Ectodermal cell (in vitro differentiated cells): Measurements from ENCODE around the gene TBC1D30.

Experiments
- H3K27ac ChIP-seq: 2 replicates; pipeline ENCODE4 v1.7.0; 2013; ENCODE audit warnings: mild to moderate bottlenecking, low read depth, low read length; ENCODE audit not compliant: insufficient read depth, poor library complexity, severe bottlenecking
- H3K27me3 ChIP-seq: 2 replicates; pipeline ENCODE4 v1.7.0; 2013; ENCODE audit warnings: mild to moderate bottlenecking, low read length; ENCODE audit not compliant: insufficient read depth, control insufficient read depth, poor library complexity, severe bottlenecking
- H3K36me3 ChIP-seq: one replicate; pipeline ENCODE4 v1.7.0; 2013; ENCODE audit warnings: low read length; ENCODE audit not compliant: control insufficient read depth, insufficient read depth
- H3K4me1 ChIP-seq: one replicate; pipeline ENCODE4 v1.7.0; 2013; ENCODE audit warnings: low read length; ENCODE audit not compliant: control insufficient read depth, insufficient read depth
- H3K4me3 ChIP-seq: 2 replicates; pipeline ENCODE4 v1.7.0; 2013; ENCODE audit warnings: low read depth, low read length, control low read depth; ENCODE audit not compliant: insufficient read depth
- H3K9me3 ChIP-seq: 2 replicates; pipeline ENCODE4 v1.7.0; 2013; ENCODE audit warnings: mild to moderate bottlenecking, low read length, moderate library complexity; ENCODE audit not compliant: control insufficient read depth

TBC1D30 gene

DNA sequence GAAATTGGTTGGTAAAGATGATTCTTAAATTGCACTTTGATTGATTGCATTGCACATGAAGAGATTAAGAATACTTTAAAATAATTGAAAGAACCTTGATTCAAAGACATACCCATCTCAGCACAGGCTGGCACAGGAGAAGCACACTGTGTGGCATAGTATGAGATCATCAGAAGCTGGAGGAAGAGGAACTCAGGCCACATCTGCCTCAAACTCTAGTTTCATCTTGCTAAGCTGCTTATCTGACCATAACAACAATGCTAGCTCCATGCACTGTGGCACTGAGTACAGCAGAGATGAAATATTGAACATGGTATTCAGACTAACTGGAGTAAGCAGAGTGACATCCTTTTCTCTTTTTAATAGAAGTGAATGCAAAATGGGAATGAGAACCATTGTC lies 99.1 kb downstream of the TBC1D30 start:
- H3K4me1 ChIP-seq: no peaks in the 10 kb centered on the region
- no peaks in the 10 kb centered on the region for H3K9me3 ChIP-seq
- H3K4me3 ChIP-seq: no peak overlapping the region
- H3K36me3 ChIP-seq: no peaks in the 10 kb centered on the region
- H3K27me3 ChIP-seq: no peaks in the 10 kb centered on the region
- H3K27ac ChIP-seq: no peak overlapping the region
